Measurements from ENCODE around the gene KIAA0319L. TPM values are rescaled to one million over a fixed set of nuclear protein-coding genes. Genes with fewer than 3 reads are reported as not detected.
"Not testable (repeated sequence)": the region's sequence is repeated elsewhere in the genome, so short reads cannot be mapped to it uniquely, and the experiment has no call there.

Gene KIAA0319L
- polyA plus RNA-seq, 2 of the 4 experiments (the other 2 are of a cell fraction) = 18.2 to 36.9 TPM

DNA sequence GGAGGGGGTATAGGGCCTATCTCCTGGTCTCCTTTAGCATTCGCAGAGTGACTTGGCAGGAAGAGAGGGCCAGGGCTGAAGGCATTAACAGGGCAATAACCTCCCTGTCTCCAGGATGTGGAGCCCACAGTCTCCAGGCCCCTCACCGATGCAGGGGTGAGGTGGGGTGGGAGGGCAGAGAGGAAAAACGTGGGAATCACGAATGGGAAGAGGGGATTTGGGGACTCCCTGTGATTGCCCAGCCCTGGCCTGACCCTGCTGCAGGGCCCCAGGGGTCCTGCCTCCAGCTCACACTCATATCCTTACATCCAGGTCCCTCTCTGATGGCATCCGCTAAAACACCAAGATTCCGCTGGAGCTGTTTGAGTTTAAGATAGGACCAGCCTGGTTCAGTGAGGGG is 30.5 kb upstream of the KIAA0319L start:
- Histone ChIP-seq H3K9me3 (no peaks in the 10 kb centered on the region), H3K4me3 (no peak overlapping the region), H3K4me2 (no peak overlapping the region), H3K4me1 (no peaks in the 10 kb centered on the region), H3K27ac (no peak overlapping the region)
- ChIA-PET POLR2A (no interaction called here), CTCF (no interaction called here)
- ATAC-seq (no peak), DNase-seq (ENCODE audit: low read depth in 1 of 2, low spot score in 1 of 2) (no peak), FAIRE-seq (no peak)
- TF ChIP-seq EHF (CRISPR knock-in tag; IDR thresholded peaks at IDR 0.05) = no peak
- no peak for TF ChIP-seq RARB (CRISPR knock-in tag; IDR thresholded peaks at IDR 0.05)
- no peak for TF ChIP-seq CHD2 (IDR thresholded peaks at IDR 0.05; ENCODE audit: low read length, partially characterized antibody)
- no peak for TF ChIP-seq TP53 (CRISPR knock-in tag; IDR thresholded peaks at IDR 0.05)
- no peak for TF ChIP-seq GATA3 (IDR thresholded peaks at IDR 0.05; ENCODE audit: borderline replicate concordance)
- TF ChIP-seq CHD4 (IDR thresholded peaks at IDR 0.05; ENCODE audit: borderline replicate concordance) = no peak
- TF ChIP-seq, protein P1, sequence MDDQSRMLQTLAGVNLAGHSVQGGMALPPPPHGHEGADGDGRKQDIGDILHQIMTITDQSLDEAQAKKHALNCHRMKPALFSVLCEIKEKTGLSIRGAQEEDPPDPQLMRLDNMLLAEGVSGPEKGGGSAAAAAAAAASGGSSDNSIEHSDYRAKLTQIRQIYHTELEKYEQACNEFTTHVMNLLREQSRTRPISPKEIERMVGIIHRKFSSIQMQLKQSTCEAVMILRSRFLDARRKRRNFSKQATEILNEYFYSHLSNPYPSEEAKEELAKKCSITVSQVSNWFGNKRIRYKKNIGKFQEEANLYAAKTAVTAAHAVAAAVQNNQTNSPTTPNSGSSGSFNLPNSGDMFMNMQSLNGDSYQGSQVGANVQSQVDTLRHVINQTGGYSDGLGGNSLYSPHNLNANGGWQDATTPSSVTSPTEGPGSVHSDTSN (IDR thresholded peaks at IDR 0.05) = no peak
- TF ChIP-seq, protein P2, sequence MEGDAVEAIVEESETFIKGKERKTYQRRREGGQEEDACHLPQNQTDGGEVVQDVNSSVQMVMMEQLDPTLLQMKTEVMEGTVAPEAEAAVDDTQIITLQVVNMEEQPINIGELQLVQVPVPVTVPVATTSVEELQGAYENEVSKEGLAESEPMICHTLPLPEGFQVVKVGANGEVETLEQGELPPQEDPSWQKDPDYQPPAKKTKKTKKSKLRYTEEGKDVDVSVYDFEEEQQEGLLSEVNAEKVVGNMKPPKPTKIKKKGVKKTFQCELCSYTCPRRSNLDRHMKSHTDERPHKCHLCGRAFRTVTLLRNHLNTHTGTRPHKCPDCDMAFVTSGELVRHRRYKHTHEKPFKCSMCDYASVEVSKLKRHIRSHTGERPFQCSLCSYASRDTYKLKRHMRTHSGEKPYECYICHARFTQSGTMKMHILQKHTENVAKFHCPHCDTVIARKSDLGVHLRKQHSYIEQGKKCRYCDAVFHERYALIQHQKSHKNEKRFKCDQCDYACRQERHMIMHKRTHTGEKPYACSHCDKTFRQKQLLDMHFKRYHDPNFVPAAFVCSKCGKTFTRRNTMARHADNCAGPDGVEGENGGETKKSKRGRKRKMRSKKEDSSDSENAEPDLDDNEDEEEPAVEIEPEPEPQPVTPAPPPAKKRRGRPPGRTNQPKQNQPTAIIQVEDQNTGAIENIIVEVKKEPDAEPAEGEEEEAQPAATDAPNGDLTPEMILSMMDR (IDR thresholded peaks at IDR 0.05) = no peak
- TF ChIP-seq HOXB5 (CRISPR knock-in tag; IDR thresholded peaks at IDR 0.05) = no peak
- no peak for TF ChIP-seq FOSL2 (IDR thresholded peaks at IDR 0.05)
- no peak for TF ChIP-seq FOSL2 (CRISPR knock-in tag; IDR thresholded peaks at IDR 0.05)
- TF ChIP-seq KDM1A (IDR thresholded peaks at IDR 0.05; ENCODE audit: low read depth) = no peak
- TF ChIP-seq PHF8 (IDR thresholded peaks at IDR 0.05; ENCODE audit: borderline replicate concordance, low read depth) = no peak
- TF ChIP-seq RCOR1 (IDR thresholded peaks at IDR 0.05; ENCODE audit: low read depth, low read length) = no peak
- no peak for TF ChIP-seq EHMT2 (IDR thresholded peaks at IDR 0.05; ENCODE audit: low read depth)
- TF ChIP-seq POLR2A (IDR thresholded peaks at IDR 0.05; ENCODE audit: low read length) = no peak
- TF ChIP-seq SMC3 (IDR thresholded peaks at IDR 0.05) = no peak
- WGBS (ENCODE audit: missing lambda C conversion rate) = 84% methylated on average over 5 of the region's 6 CpGs

DNA sequence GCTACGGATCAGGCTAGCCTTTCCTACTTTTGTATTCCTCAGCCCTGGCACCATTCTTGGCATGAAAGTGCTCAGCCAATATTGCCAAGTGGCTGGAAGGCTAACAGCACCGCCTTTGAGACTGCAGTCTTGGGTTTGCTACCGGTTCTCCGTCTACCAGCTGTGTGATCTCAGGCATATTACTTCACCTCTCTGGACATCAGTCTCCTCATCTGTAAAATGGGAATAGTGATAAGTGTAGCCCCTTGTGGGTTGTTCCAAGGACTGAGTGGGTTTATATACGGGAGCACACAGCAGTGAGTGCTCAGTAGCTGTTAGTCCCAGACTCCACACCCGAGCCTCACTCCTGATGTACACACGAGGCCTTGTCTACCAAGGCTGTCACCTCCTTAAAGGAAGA is 29.6 kb upstream of the KIAA0319L start:
- no peak for FAIRE-seq
- H3K9me3 ChIP-seq = no peaks in the 10 kb centered on the region
- no peak overlapping the region for H3K4me3 ChIP-seq
- CTCF ChIA-PET = interaction anchor here (1.2 kb wide), 1 partner anchor 141 kb away, joined by 6 read pairs; no protein-coding TSS in a partner anchor
- H3K27ac ChIP-seq = no peak overlapping the region
- WGBS (ENCODE audit: missing lambda C conversion rate) = 90% methylated on average over 7 of the region's 7 CpGs
- ATAC-seq = no peak
- no peak overlapping the region for H3K4me2 ChIP-seq
- POLR2A ChIA-PET = no interaction called here
- no peak for DNase-seq (ENCODE audit: low read depth in 1 of 2, low spot score in 1 of 2)
- TF ChIP-seq NR3C1 (IDR thresholded peaks at IDR 0.05) (no peak), EHF (CRISPR knock-in tag; IDR thresholded peaks at IDR 0.05) (no peak), TP53 (CRISPR knock-in tag; IDR thresholded peaks at IDR 0.05) (no peak), HEYL (CRISPR knock-in tag; IDR thresholded peaks at IDR 0.05) (no peak), POLR2A (IDR thresholded peaks at IDR 0.05; ENCODE audit: low read length) (no peak), SMC3 (IDR thresholded peaks at IDR 0.05) (no peak), HOXA7 (CRISPR knock-in tag; IDR thresholded peaks at IDR 0.05) (no peak), BHLHE40 (IDR thresholded peaks at IDR 0.05; ENCODE audit: low read depth, low read length) (no peak), NPAS2 (CRISPR knock-in tag; IDR thresholded peaks at IDR 0.05; ENCODE audit: borderline replicate concordance) (no peak), ESRRA (IDR thresholded peaks at IDR 0.05; ENCODE audit: borderline replicate concordance, low read length) (no peak), KDM1A (IDR thresholded peaks at IDR 0.05; ENCODE audit: low read depth) (no peak), JUN (IDR thresholded peaks at IDR 0.05) (no peak)
- TF ChIP-seq, protein P3, sequence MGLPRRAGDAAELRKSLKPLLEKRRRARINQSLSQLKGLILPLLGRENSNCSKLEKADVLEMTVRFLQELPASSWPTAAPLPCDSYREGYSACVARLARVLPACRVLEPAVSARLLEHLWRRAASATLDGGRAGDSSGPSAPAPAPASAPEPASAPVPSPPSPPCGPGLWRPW (IDR thresholded peaks at IDR 0.05) = no peak
- no peaks in the 10 kb centered on the region for H3K4me1 ChIP-seq

DNA sequence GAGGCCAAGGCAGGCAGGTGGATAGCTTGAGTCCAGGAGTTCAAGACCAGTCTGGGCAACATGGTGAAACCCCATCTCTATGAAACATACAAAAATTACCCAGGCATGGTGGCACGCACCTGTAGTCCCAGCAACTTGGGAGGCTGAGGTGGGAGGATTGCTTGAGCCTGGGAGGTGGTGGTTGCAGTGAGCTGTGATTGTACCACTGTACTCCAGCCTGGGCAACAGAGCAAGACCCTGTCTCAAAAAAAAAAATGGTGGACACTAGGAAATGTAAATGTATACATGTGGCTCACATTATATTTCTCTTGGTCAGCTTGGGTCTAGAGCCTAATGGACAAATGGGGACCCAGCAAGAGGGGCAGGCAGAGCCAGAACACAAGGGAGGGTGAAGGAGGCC is 28.6 kb upstream of the KIAA0319L start:
- POLR2A ChIA-PET = not testable (repeated sequence)

More for the DNA sequence above, 28.6 kb upstream of the KIAA0319L start:
- not testable (repeated sequence) for H3K4me1 ChIP-seq; H3K4me2 ChIP-seq; H3K4me3 ChIP-seq; FAIRE-seq; H3K27ac ChIP-seq; ATAC-seq; DNase-seq (ENCODE audit: low read depth in 1 of 2, low spot score in 1 of 2); H3K9me3 ChIP-seq
- CTCF ChIA-PET = interaction anchor here (1.0 to 2.8 kb wide), 3 partner anchors 17 to 141 kb away, joined by 6 to 15 read pairs (median 7); no protein-coding TSS in a partner anchor
- WGBS (ENCODE audit: missing lambda C conversion rate) = 88% methylated on average over 1 of the region's 1 CpG
